Measurements from ENCODE around the gene TELO2. TPM values are rescaled to one million over a fixed set of nuclear protein-coding genes. Genes with fewer than 3 reads are reported as not detected.

The TELO2 gene
- total RNA-seq, 1 experiment from 2014 or later = 65.4 TPM

GRCh38 chr16:1450841-1451240, 42.3 kb upstream of the TELO2 start:
- ChIA-PET POLR2A (no interaction called here), CTCF (no interaction called here)
- TF ChIP-seq SIN3A (IDR thresholded peaks at IDR 0.05; ENCODE audit: borderline replicate concordance, insufficient read depth, low read depth, low read length) (no peak), CTCF (IDR thresholded peaks at IDR 0.05) (no peak), POLR2AphosphoS5 (IDR thresholded peaks at IDR 0.05; ENCODE audit: low read depth, low read length) (no peak), TCF7L2 (IDR thresholded peaks at IDR 0.05; ENCODE audit: low read depth, low read length) (no peak), REST (IDR thresholded peaks at IDR 0.05; ENCODE audit: insufficient read depth in 1 of 2, low read depth in 2 of 2, low read length in 1 of 2) (no peak)
- ATAC-seq = no peak
- in situ Hi-C loops (cut with HindIII; ENCODE audit: low pct_unique_long_range_greater_than_20kb, low sequenced_read_pairs) = no loop called here
- BruUV-seq (replicated peaks) = no TSS peak
- Histone ChIP-seq H3K27me3 (ENCODE audit: control insufficient read depth, insufficient read depth, low read length) (no peaks in the 10 kb centered on the region), H3K4me3 (ENCODE audit: low read depth in 2 of 2, low read length in 2 of 2) (no peak overlapping the region), H3K9me3 (ENCODE audit: control insufficient read depth, insufficient read depth, low read depth, low read length) (no peaks in the 10 kb centered on the region), H3K27ac (ENCODE audit: low read length) (no peak overlapping the region), H3K4me1 (ENCODE audit: control insufficient read depth, insufficient read depth, low read length) (no peaks in the 10 kb centered on the region), H3K36me3 (ENCODE audit: control insufficient read depth, insufficient read depth, low read length) (no peaks in the 10 kb centered on the region; the same call in 1 of the 2 replicates)
- no peak for DNase-seq (ENCODE audit: low read depth, low spot score)
- intact Hi-C loops (cut with micrococcal nuclease; ENCODE audit: unreplicated experiment) = no loop called here

- intact Hi-C loops (cut with micrococcal nuclease; ENCODE audit: unreplicated experiment) (no loop called here), in situ Hi-C loops (cut with HindIII; ENCODE audit: low pct_unique_long_range_greater_than_20kb, low sequenced_read_pairs) (no loop called here)
- Histone ChIP-seq H3K27ac (ENCODE audit: low read length) (no peak overlapping the region), H3K4me1 (ENCODE audit: control insufficient read depth, insufficient read depth, low read length) (no peaks in the 10 kb centered on the region), H3K4me3 (ENCODE audit: low read depth in 2 of 2, low read length in 2 of 2) (no peak overlapping the region), H3K9me3 (ENCODE audit: control insufficient read depth, insufficient read depth, low read depth, low read length) (no peaks in the 10 kb centered on the region), H3K36me3 (ENCODE audit: control insufficient read depth, insufficient read depth, low read length) (no peaks in the 10 kb centered on the region; the same call in 1 of the 2 replicates), H3K27me3 (ENCODE audit: control insufficient read depth, insufficient read depth, low read length) (no peaks in the 10 kb centered on the region)
- BruUV-seq (replicated peaks) = no TSS peak
- no peak for TF ChIP-seq CTCF (IDR thresholded peaks at IDR 0.05)
- TF ChIP-seq POLR2AphosphoS5 (IDR thresholded peaks at IDR 0.05; ENCODE audit: low read depth, low read length) = no peak
- TF ChIP-seq REST (IDR thresholded peaks at IDR 0.05; ENCODE audit: insufficient read depth in 1 of 2, low read depth in 2 of 2, low read length in 1 of 2) = no peak
- TF ChIP-seq SIN3A (IDR thresholded peaks at IDR 0.05; ENCODE audit: borderline replicate concordance, insufficient read depth, low read depth, low read length) = no peak
- no peak for TF ChIP-seq TCF7L2 (IDR thresholded peaks at IDR 0.05; ENCODE audit: low read depth, low read length)
- ChIA-PET CTCF (no interaction called here), POLR2A (interaction anchor here (0.5 kb wide), 1 partner anchor 118 kb away, joined by 3 read pairs; no protein-coding TSS in a partner anchor)
- ATAC-seq (no peak), DNase-seq (ENCODE audit: low read depth, low spot score) (no peak)
These were observed 41.3 kb upstream of the TELO2 start for GRCh38 chr16:1451702-1452392.
